Gastroesophageal sphincter (tissue), 4 donors: ENCODE results near the gene CPNE4. TPM values are rescaled to one million over a fixed set of nuclear protein-coding genes. Genes with fewer than 3 reads are reported as not detected.

Experiments used
- ATAC-seq: fragments of 150-250 bp; one replicate; pipeline ENCODE4 v1.9.1; 2016; ENCODE audit warnings: mild to moderate bottlenecking, moderate library complexity
- H3K27ac ChIP-seq, 4 donors: fragments of 200-600 bp; sonication (generic) in 3 of 4; 1 replicate in 3 of 4; 2 replicates in 1 of 4; pipeline ENCODE4 v1.5.1; 2016 to 2019
- H3K27me3 ChIP-seq: fragments of 200-600 bp; sonication (generic); one replicate; pipeline ENCODE4 v1.5.1; 2019
- H3K36me3 ChIP-seq, 2 donors: fragments of 200-600 bp; sonication (generic); one replicate each; pipeline ENCODE4 v1.5.1; 2019; ENCODE audit warnings: control low read depth in 1 of 2
- H3K4me1 ChIP-seq, 3 donors: fragments of 200-600 bp; sonication (generic); 1 replicate in 2 of 3; 2 replicates in 1 of 3; pipeline ENCODE4 v1.5.1; 2016 to 2019; ENCODE audit warnings: control low read depth in 2 of 3
- H3K4me3 ChIP-seq, 2 donors: fragments of 200-600 bp; sonication (generic); one replicate each; pipeline ENCODE4 v1.5.1; 2019; ENCODE audit warnings: mild to moderate bottlenecking in 1 of 2, moderate library complexity in 1 of 2
- H3K9me3 ChIP-seq, 3 donors: fragments of 200-600 bp; sonication (generic); one replicate each; pipeline ENCODE4 v1.5.1; 2017 to 2019; ENCODE audit warnings: control low read depth in 2 of 3
- EP300 ChIP-seq: sonication (generic); formaldehyde crosslinking; IDR thresholded peaks from one replicate; pipeline ENCODE4 v1.6.1; 2017; ENCODE audit warnings: antibody characterized with exemption, mild to moderate bottlenecking
- POLR2A ChIP-seq, 2 donors: fragments of 450-650 bp; IDR thresholded peaks; one replicate each; pipeline ENCODE4 v1.6.1; 2017; ENCODE audit warnings: antibody characterized with exemption in 2 of 2, mild to moderate bottlenecking in 2 of 2, moderate library complexity in 1 of 2
- POLR2AphosphoS5 ChIP-seq: sonication (generic); formaldehyde crosslinking; IDR thresholded peaks from one replicate; pipeline ENCODE4 v1.6.1; 2017; ENCODE audit warnings: antibody characterized with exemption
- WGBS, 2 donors: methylation state at CpG; one replicate each; pipeline ENCODE4 v1.1.5; 2018; ENCODE audit warnings: low coverage in 1 of 2; 5-methylcytosine and 5-hydroxymethylcytosine counted together
- total RNA-seq, 4 donors: library from RNA; depleted of rRNA; stranded (reverse); fragments of >200 nt; gene quantifications; one replicate each; pipeline ENCODE4 v1.1.0, GENCODE V29; 2016
- TF ChIP-seq, protein P1 (sequence below), 4 experiments: fragments of 200-600 bp in 2 of 4; fragments of 450-650 bp in 2 of 4; sonication (generic) in 1 of 4; IDR thresholded peaks; one replicate each; pipeline ENCODE4 v1.5.1; 2017 to 2019; ENCODE audit warnings: antibody characterized with exemption in 4 of 4, mild to moderate bottlenecking in 2 of 4, moderate library complexity in 2 of 4

Gene CPNE4
- total RNA-seq, 4 donors from 2014 or later = not detected

GRCh38 chr3:131744765-131745164 lies 290.0 kb downstream of the CPNE4 start:
- ATAC-seq = no peak
- Histone ChIP-seq H3K9me3 (no peaks in the 10 kb centered on the region), H3K4me1 (no peaks in the 10 kb centered on the region), H3K27ac (no peak overlapping the region), H3K4me3 (no peak overlapping the region), H3K27me3 (no peaks in the 10 kb centered on the region), H3K36me3 (no peaks in the 10 kb centered on the region)
- TF ChIP-seq, protein P1, sequence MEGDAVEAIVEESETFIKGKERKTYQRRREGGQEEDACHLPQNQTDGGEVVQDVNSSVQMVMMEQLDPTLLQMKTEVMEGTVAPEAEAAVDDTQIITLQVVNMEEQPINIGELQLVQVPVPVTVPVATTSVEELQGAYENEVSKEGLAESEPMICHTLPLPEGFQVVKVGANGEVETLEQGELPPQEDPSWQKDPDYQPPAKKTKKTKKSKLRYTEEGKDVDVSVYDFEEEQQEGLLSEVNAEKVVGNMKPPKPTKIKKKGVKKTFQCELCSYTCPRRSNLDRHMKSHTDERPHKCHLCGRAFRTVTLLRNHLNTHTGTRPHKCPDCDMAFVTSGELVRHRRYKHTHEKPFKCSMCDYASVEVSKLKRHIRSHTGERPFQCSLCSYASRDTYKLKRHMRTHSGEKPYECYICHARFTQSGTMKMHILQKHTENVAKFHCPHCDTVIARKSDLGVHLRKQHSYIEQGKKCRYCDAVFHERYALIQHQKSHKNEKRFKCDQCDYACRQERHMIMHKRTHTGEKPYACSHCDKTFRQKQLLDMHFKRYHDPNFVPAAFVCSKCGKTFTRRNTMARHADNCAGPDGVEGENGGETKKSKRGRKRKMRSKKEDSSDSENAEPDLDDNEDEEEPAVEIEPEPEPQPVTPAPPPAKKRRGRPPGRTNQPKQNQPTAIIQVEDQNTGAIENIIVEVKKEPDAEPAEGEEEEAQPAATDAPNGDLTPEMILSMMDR (IDR thresholded peaks at IDR 0.05) = no peak
- TF ChIP-seq POLR2A (IDR thresholded peaks at IDR 0.05) = no peak
- 38 to 41% methylated on average over 3 of the region's 3 CpGs for WGBS, 2 donors

DNA sequence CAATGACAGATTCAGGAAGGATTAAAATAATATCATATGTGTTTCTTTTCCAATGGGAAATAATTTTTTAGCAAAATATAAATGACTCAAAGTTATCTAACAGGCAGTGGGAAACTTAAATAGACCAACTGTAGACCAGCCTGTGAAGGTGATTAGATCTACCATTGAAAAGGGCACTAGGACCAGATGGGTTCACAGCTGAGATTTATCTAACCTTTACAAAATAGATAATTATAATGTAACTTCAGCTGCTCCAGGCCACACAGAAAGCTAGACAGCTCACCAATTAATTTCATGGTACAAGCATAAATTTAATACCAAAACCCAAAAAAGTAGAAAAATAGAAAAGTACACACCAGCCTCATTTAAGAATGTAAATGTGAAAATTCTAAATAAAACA lies 291.7 kb downstream of the CPNE4 start:
- ATAC-seq = no peak
- Histone ChIP-seq H3K27me3 (no peaks in the 10 kb centered on the region), H3K4me3 (no peak overlapping the region), H3K9me3 (no peaks in the 10 kb centered on the region), H3K36me3 (no peaks in the 10 kb centered on the region), H3K4me1 (no peaks in the 10 kb centered on the region), H3K27ac (no peak overlapping the region)
- TF ChIP-seq, protein P1 (IDR thresholded peaks at IDR 0.05) = no peak

- H3K27me3 ChIP-seq = no peaks in the 10 kb centered on the region
- H3K36me3 ChIP-seq = no peaks in the 10 kb centered on the region
- no peak overlapping the region for H3K4me3 ChIP-seq
- ATAC-seq = no peak
- no peaks in the 10 kb centered on the region for H3K4me1 ChIP-seq
- no peak overlapping the region for H3K27ac ChIP-seq
- H3K9me3 ChIP-seq = no peaks in the 10 kb centered on the region
- WGBS, 2 donors = 20 to 21% methylated on average over 1 of the region's 1 CpG
- TF ChIP-seq POLR2AphosphoS5 (no peak), EP300 (no peak), POLR2A (IDR thresholded peaks at IDR 0.05) (no peak)
- TF ChIP-seq, protein P1 (IDR thresholded peaks at IDR 0.05) = no peak
Measured at GRCh38 chr3:131739211-131739610, 295.6 kb downstream of the CPNE4 start.

DNA sequence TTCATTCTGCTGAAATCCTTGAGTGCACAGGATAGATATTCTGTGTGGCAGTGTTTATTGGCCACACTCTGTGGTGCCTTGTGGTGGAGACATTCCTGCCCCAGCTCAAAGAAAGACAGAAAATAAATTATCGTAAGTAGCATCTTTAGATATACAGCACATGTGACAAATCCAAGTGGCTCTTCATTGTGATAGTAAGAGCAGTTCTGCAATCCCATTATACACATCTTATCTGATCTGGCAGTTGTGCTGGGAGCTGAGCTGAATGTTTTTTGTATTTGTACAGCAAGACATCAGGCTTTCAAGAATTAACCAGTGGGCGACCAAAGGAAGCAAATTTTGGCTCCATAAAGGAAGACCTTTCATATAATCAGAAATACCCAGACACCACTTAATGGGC lies 296.7 kb downstream of the CPNE4 start:
- no peak for ATAC-seq
- Histone ChIP-seq H3K27me3 (no peaks in the 10 kb centered on the region), H3K9me3 (no peaks in the 10 kb centered on the region), H3K4me3 (no peak overlapping the region), H3K27ac (no peak overlapping the region), H3K4me1 (no peaks in the 10 kb centered on the region), H3K36me3 (no peaks in the 10 kb centered on the region)
- no peak for TF ChIP-seq POLR2A (IDR thresholded peaks at IDR 0.05)
- 64 to 71% methylated on average over 1 to 2 of the region's 2 CpGs for WGBS, 2 donors

GRCh38 chr3:131735544-131735943 lies 299.3 kb downstream of the CPNE4 start:
- no peaks in the 10 kb centered on the region for H3K36me3 ChIP-seq
- no peak overlapping the region for H3K27ac ChIP-seq
- no peaks in the 10 kb centered on the region for H3K9me3 ChIP-seq
- no peak for ATAC-seq
- no peak for TF ChIP-seq POLR2A (IDR thresholded peaks at IDR 0.05)
- H3K4me3 ChIP-seq = no peak overlapping the region
- no peaks in the 10 kb centered on the region for H3K27me3 ChIP-seq
- H3K4me1 ChIP-seq = no peaks in the 10 kb centered on the region

- no peaks in the 10 kb centered on the region for H3K36me3 ChIP-seq
- TF ChIP-seq POLR2A (IDR thresholded peaks at IDR 0.05) (no peak), POLR2AphosphoS5 (no peak)
Measured at GRCh38 chr3:131735116-131735515, 299.7 kb downstream of the CPNE4 start.

More at GRCh38 chr3:131735116-131735515, 299.7 kb downstream of the CPNE4 start:
- no peaks in the 10 kb centered on the region for H3K9me3 ChIP-seq
- no peak for ATAC-seq
- H3K4me3 ChIP-seq = no peak overlapping the region
- H3K4me1 ChIP-seq = no peaks in the 10 kb centered on the region
- no peak overlapping the region for H3K27ac ChIP-seq
- no peaks in the 10 kb centered on the region for H3K27me3 ChIP-seq
